Ascending aorta (tissue), 2 donors: Measurements from ENCODE around the gene UBAC2. TPM values are rescaled to one million over a fixed set of nuclear protein-coding genes. Genes with fewer than 3 reads are reported as not detected.

Source experiments
- DNase-seq, 2 donors: peaks; one replicate each; pipeline ENCODE4 v3.0.0-alpha.2; 2019; ENCODE audit warnings: low spot score in 2 of 2
- H3K27ac ChIP-seq, 2 donors: fragments of 200-600 bp; sonication (generic); one replicate each; pipeline ENCODE4 v1.5.1; 2016 to 2017; ENCODE audit warnings: mild to moderate bottlenecking in 1 of 2
- H3K27me3 ChIP-seq: fragments of 200-600 bp; sonication (generic); one replicate; pipeline ENCODE4 v1.5.1; 2017
- H3K36me3 ChIP-seq, 2 donors: fragments of 200-600 bp; sonication (generic); one replicate each; pipeline ENCODE4 v1.5.1; 2016
- H3K4me1 ChIP-seq, 2 donors: fragments of 200-600 bp; sonication (generic); one replicate each; pipeline ENCODE4 v1.5.1; 2016 to 2017; ENCODE audit warnings: mild to moderate bottlenecking in 1 of 2
- H3K4me3 ChIP-seq, 2 donors: fragments of 200-600 bp; sonication (generic); one replicate each; pipeline ENCODE4 v1.5.1; 2016 to 2017; ENCODE audit warnings: mild to moderate bottlenecking in 1 of 2
- H3K9me3 ChIP-seq, 2 donors: fragments of 200-600 bp; sonication (generic); one replicate each; pipeline ENCODE4 v1.5.1; 2016
- intact Hi-C: fragments of 100-400 bp; cut with DNase I; formaldehyde crosslinking; loops from one replicate; pipeline ENCODE4 v1.15.1; 2023
- total RNA-seq: library from RNA; depleted of rRNA; stranded (reverse); fragments of >200 nt; gene quantifications from one replicate; pipeline ENCODE4 v1.1.0, GENCODE V29; 2016
- TF ChIP-seq, protein P1 (sequence below), 3 experiments: fragments of 200-600 bp in 2 of 3; fragments of 450-650 bp in 1 of 3; sonication (generic) in 2 of 3; IDR thresholded peaks; one replicate each; pipeline ENCODE4 v1.5.1; 2016 to 2019; ENCODE audit warnings: antibody characterized with exemption in 3 of 3, mild to moderate bottlenecking in 1 of 3, moderate library complexity in 1 of 3

The UBAC2 gene
- total RNA-seq, 1 donor from 2014 or later = 67.8 TPM

DNA sequence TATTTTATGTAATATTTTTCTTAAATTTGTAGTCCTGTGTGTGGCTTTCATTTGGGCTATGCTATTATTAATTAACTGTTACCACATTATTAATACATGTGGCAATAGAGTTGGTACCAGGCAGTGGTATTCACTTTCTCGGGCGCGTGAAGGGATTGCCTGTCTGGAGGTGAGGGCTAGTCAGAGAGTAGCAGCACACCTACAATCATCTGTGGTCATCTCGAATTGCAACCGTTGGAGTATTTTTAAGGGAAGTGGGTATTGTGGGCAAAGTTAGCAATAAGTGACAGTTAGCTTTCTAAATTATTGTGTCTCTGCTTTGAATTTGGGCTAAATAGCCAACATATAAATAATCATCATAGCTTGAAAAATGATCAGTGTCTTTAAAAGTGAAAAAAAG, 77.5 kb downstream of the UBAC2 start:
- no peak overlapping the region for H3K4me3 ChIP-seq
- intact Hi-C loops = no loop called here
- TF ChIP-seq, protein P1, sequence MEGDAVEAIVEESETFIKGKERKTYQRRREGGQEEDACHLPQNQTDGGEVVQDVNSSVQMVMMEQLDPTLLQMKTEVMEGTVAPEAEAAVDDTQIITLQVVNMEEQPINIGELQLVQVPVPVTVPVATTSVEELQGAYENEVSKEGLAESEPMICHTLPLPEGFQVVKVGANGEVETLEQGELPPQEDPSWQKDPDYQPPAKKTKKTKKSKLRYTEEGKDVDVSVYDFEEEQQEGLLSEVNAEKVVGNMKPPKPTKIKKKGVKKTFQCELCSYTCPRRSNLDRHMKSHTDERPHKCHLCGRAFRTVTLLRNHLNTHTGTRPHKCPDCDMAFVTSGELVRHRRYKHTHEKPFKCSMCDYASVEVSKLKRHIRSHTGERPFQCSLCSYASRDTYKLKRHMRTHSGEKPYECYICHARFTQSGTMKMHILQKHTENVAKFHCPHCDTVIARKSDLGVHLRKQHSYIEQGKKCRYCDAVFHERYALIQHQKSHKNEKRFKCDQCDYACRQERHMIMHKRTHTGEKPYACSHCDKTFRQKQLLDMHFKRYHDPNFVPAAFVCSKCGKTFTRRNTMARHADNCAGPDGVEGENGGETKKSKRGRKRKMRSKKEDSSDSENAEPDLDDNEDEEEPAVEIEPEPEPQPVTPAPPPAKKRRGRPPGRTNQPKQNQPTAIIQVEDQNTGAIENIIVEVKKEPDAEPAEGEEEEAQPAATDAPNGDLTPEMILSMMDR (IDR thresholded peaks at IDR 0.05) = no peak

DNA sequence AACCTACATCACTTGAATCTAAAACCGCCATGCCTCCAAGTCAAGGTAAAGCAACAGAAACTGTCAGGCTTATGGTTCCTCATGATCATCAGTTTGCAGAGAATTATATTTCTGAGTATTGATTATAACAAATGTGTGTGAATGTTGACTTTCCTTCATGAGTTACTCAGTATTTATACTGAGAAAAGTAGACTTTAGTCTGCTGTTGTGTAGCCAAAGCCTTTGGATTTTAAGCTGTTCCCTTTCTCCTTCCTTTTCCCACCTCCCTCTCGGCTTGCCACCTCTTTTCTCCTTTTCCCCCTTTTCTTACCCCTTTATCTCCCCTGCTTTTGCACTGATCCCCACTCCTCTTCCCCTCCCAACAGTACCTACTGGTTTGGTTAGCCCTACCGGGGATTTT, 78.2 kb downstream of the UBAC2 start:
- TF ChIP-seq, protein P1 (IDR thresholded peaks at IDR 0.05) = no peak
- no peak for DNase-seq
- Histone ChIP-seq H3K9me3 (no peaks in the 10 kb centered on the region), H3K4me3 (no peak overlapping the region), H3K27ac (no peak overlapping the region), H3K36me3 (peaks cover 0 to 8% of the 10 kb centered on the region in 2 donors), H3K4me1 (peaks cover 5 to 14% of the 10 kb centered on the region in 2 donors), H3K27me3 (no peaks in the 10 kb centered on the region)
- intact Hi-C loops = no loop called here

More for the DNA sequence above, 77.5 kb downstream of the UBAC2 start:
- H3K27ac ChIP-seq = no peak overlapping the region
- peaks cover 0 to 8% of the 10 kb centered on the region in 2 donors for H3K36me3 ChIP-seq
- DNase-seq = no peak
- no peaks in the 10 kb centered on the region for H3K27me3 ChIP-seq
- H3K9me3 ChIP-seq = no peaks in the 10 kb centered on the region
- peaks cover 5 to 14% of the 10 kb centered on the region in 2 donors for H3K4me1 ChIP-seq

DNA sequence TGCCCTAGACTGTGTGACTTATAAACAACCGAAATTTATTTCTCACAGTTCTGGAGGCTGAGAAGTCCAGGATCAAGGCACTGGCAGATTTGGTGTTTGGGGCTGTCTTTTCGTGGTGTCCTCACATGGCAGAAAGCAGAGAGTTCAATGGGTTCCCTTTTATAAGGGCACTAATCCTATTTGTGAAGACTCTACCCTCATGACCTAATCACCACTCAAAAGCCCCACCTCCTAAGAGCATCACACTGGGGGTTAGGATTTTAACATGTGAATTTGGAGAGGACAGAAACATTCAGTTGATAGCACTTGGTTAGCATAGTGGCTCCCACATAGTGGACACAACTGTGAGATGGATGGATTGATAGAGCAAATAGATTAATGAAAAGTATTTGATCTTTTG, 79.0 kb downstream of the UBAC2 start:
- TF ChIP-seq, protein P1 (IDR thresholded peaks at IDR 0.05) = no peak
- Histone ChIP-seq H3K9me3 (no peaks in the 10 kb centered on the region), H3K27me3 (no peaks in the 10 kb centered on the region), H3K36me3 (peaks cover 0 to 8% of the 10 kb centered on the region in 2 donors), H3K4me1 (peaks cover 5 to 14% of the 10 kb centered on the region in 2 donors), H3K27ac (peak overlapping the region in 1 of 2 donors; percentile 4), H3K4me3 (no peak overlapping the region)
- intact Hi-C loops = loop anchor here (5.0 kb wide), 1 partner anchor 218 kb away; no protein-coding TSS in a partner anchor
- DNase-seq = no peak

DNA sequence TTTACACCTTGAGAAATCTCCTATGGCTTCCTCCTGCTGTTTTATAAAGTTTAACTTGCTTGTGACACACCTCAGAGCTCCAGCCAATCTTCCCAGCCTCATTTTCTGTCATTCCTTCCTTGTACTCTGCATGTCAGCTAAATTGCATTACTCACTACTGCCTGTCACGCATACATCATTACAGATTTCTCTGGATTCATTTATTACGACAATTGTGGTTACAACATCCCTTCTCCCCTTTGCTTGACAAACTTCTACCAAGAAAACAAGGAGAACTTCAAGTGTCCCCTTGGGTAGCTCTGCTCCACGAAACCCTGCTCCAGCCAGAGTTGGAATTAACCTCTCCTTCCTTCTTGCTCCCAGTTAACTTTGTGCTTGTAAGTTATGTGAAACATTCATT, 79.5 kb downstream of the UBAC2 start:
- Histone ChIP-seq H3K9me3 (no peaks in the 10 kb centered on the region), H3K27ac (peak overlapping the region in 1 of 2 donors; percentile 62), H3K4me3 (no peak overlapping the region), H3K36me3 (peaks cover 0 to 5% of the 10 kb centered on the region in 2 donors), H3K27me3 (no peaks in the 10 kb centered on the region), H3K4me1 (peaks cover 5 to 14% of the 10 kb centered on the region in 2 donors)
- TF ChIP-seq, protein P1 (IDR thresholded peaks at IDR 0.05) = no peak
- no peak for DNase-seq
- intact Hi-C loops = loop anchor here (5.0 kb wide), 1 partner anchor 217 kb away; no protein-coding TSS in a partner anchor

DNA sequence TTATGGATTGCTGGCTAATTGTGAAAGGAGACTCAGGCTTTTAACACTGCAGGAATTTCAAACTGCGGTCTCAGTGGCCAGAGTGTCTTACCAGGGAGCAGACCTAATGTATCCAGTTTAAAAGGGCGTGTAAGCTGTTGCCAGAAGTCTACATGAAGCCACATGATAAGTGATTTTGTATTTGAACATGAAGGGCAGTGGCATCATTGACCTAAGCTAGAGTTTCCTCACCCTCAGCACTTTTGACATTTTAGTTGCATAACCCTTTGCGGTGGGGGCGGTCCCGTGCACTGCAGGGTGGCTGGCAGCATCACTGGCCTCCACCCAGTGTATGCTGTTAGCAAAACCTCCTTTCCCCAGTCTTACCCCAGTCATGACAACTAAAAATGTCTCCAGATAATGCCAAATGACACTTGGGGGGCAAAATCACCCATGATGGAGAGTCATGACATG, 81.2 kb downstream of the UBAC2 start:
- TF ChIP-seq, protein P1 (IDR thresholded peaks at IDR 0.05) = no peak
- H3K36me3 ChIP-seq = peaks cover 0 to 4% of the 10 kb centered on the region in 2 donors
- H3K4me1 ChIP-seq = peaks cover 5 to 18% of the 10 kb centered on the region in 2 donors
- H3K4me3 ChIP-seq = no peak overlapping the region
- no peaks in the 10 kb centered on the region for H3K27me3 ChIP-seq
- peak; percentile 34 to 83 for DNase-seq
- H3K27ac ChIP-seq = peak overlapping the region; percentile 59 to 62
- H3K9me3 ChIP-seq = no peaks in the 10 kb centered on the region
- intact Hi-C loops = loop anchor here (5.0 kb wide), 1 partner anchor 215 kb away; no protein-coding TSS in a partner anchor
